HEK293 (cell line): Measurements from ENCODE around the gene HINT2.

Source experiments
- CTCF ChIA-PET: fragments of 350-600 bp; formaldehyde crosslinking; extraction: SDS; loops from one replicate; lab custom pipeline; 2021; ENCODE audit warnings: antibody characterized with exemption; lab: Yijun Ruan, JAX
- POLR2A ChIA-PET: fragments of 300-600 bp; formaldehyde crosslinking; extraction: SDS; loops from one replicate; lab custom pipeline; 2020; ENCODE audit warnings: antibody characterized with exemption, inconsistent platforms; lab: Yijun Ruan, JAX
- H3K27ac ChIP-seq: fragments of 200-500 bp; sonication (Bioruptor generic); 2 replicates; pipeline ENCODE4 v1.5.1; 2014; ENCODE audit warnings: low read depth, low read length, control low read depth, inconsistent platforms; ENCODE audit errors: extremely low read depth
- H3K36me3 ChIP-seq, 2 experiments: fragments of 200-500 bp in 1 of 2; sonication (Bioruptor generic) in 1 of 2; 1 replicate in 1 of 2; 2 replicates in 1 of 2; pipeline ENCODE4 v1.5.1; 2014 to 2017; ENCODE audit warnings: inconsistent platforms in 2 of 2, low read length in 2 of 2; ENCODE audit not compliant: control insufficient read depth in 2 of 2, insufficient read depth in 1 of 2
- H3K4me1 ChIP-seq: fragments of 200-500 bp; sonication (Bioruptor generic); 2 replicates; pipeline ENCODE4 v1.5.1; 2014; ENCODE audit warnings: mild to moderate bottlenecking, low read length, inconsistent platforms; ENCODE audit not compliant: control insufficient read depth, insufficient read depth
- H3K4me3 ChIP-seq: 2 replicates; pipeline ENCODE4 v1.5.1; 2011; ENCODE audit warnings: low read depth, mild to moderate bottlenecking, control low read depth, low read length, moderate library complexity
- H3K9me3 ChIP-seq: fragments of 200-500 bp; sonication (Bioruptor generic); 2 replicates; pipeline ENCODE4 v1.5.1; 2014; ENCODE audit warnings: low read depth, low read length, inconsistent platforms; ENCODE audit not compliant: control insufficient read depth, insufficient read depth
- GLI4 ChIP-seq: fragments of 450-650 bp; formaldehyde crosslinking; IDR thresholded peaks from 2 replicates; pipeline ENCODE4 v1.5.1; 2016; ENCODE audit warnings: missing biosample characterization, missing genetic modification characterization
- KLF10 ChIP-seq: fragments of 450-650 bp; IDR thresholded peaks from 2 replicates; pipeline ENCODE4 v1.5.1; 2018; ENCODE audit warnings: missing biosample characterization, mild to moderate bottlenecking, missing genetic modification characterization
- MZF1 ChIP-seq: fragments of 450-650 bp; formaldehyde crosslinking; IDR thresholded peaks from 2 replicates; pipeline ENCODE4 v1.5.1; 2017; ENCODE audit warnings: missing biosample characterization, missing genetic modification characterization, borderline replicate concordance
- OVOL3 ChIP-seq: fragments of 450-650 bp; formaldehyde crosslinking; IDR thresholded peaks from 2 replicates; pipeline ENCODE4 v1.5.1; 2016; ENCODE audit warnings: missing biosample characterization, missing genetic modification characterization
- PATZ1 ChIP-seq: fragments of 450-650 bp; formaldehyde crosslinking; IDR thresholded peaks from 2 replicates; pipeline ENCODE4 v1.5.1; 2016; ENCODE audit warnings: missing biosample characterization, missing genetic modification characterization
- REST ChIP-seq: fragments of 450-650 bp; formaldehyde crosslinking; IDR thresholded peaks from 2 replicates; pipeline ENCODE4 v1.5.1; 2016; ENCODE audit warnings: missing biosample characterization, missing genetic modification characterization
- SP2 ChIP-seq: fragments of 450-650 bp; formaldehyde crosslinking; IDR thresholded peaks from 2 replicates; pipeline ENCODE4 v1.5.1; 2016; ENCODE audit warnings: missing biosample characterization, missing genetic modification characterization
- SP3 ChIP-seq: fragments of 450-650 bp; formaldehyde crosslinking; IDR thresholded peaks from 2 replicates; pipeline ENCODE4 v1.5.1; 2016; ENCODE audit warnings: missing biosample characterization, missing genetic modification characterization
- ZBTB20 ChIP-seq: fragments of 450-650 bp; formaldehyde crosslinking; IDR thresholded peaks from 2 replicates; pipeline ENCODE4 v1.5.1; 2016; ENCODE audit warnings: missing biosample characterization, missing genetic modification characterization
- ZBTB48 ChIP-seq: fragments of 450-650 bp; formaldehyde crosslinking; IDR thresholded peaks from 2 replicates; pipeline ENCODE4 v1.5.1; 2016; ENCODE audit warnings: missing biosample characterization, missing genetic modification characterization
- ZBTB6 ChIP-seq: fragments of 450-650 bp; formaldehyde crosslinking; IDR thresholded peaks from 2 replicates; pipeline ENCODE4 v1.5.1; 2017; ENCODE audit warnings: missing biosample characterization, missing genetic modification characterization
- ZNF175 ChIP-seq: fragments of 450-650 bp; formaldehyde crosslinking; IDR thresholded peaks from 2 replicates; pipeline ENCODE4 v1.5.1; 2016; ENCODE audit warnings: missing biosample characterization, missing genetic modification characterization
- ZNF18 ChIP-seq: fragments of 450-650 bp; formaldehyde crosslinking; IDR thresholded peaks from 2 replicates; pipeline ENCODE4 v1.5.1; 2016; ENCODE audit warnings: missing biosample characterization, missing genetic modification characterization
- ZNF223 ChIP-seq: fragments of 450-650 bp; formaldehyde crosslinking; IDR thresholded peaks from 2 replicates; pipeline ENCODE4 v1.5.1; 2016; ENCODE audit warnings: missing biosample characterization, missing genetic modification characterization
- ZNF335 ChIP-seq: fragments of 450-650 bp; formaldehyde crosslinking; conservative IDR thresholded peaks from 2 replicates; pipeline ENCODE4 v1.5.1; 2016; ENCODE audit warnings: missing biosample characterization, missing genetic modification characterization
- ZNF341 ChIP-seq: fragments of 450-650 bp; formaldehyde crosslinking; IDR thresholded peaks from 2 replicates; pipeline ENCODE4; 2016; ENCODE audit warnings: low read depth, missing biosample characterization, missing genetic modification characterization
- ZNF362 ChIP-seq: fragments of 450-650 bp; formaldehyde crosslinking; IDR thresholded peaks from 2 replicates; pipeline ENCODE4 v1.5.1; 2016; ENCODE audit warnings: missing biosample characterization, missing genetic modification characterization
- ZNF394 ChIP-seq: fragments of 450-650 bp; formaldehyde crosslinking; IDR thresholded peaks from 2 replicates; pipeline ENCODE4 v1.5.1; 2016; ENCODE audit warnings: missing biosample characterization, missing genetic modification characterization, mild to moderate bottlenecking, moderate library complexity, borderline replicate concordance
- ZNF600 ChIP-seq: fragments of 450-650 bp; formaldehyde crosslinking; IDR thresholded peaks from 2 replicates; pipeline ENCODE4 v1.5.1; 2016; ENCODE audit warnings: missing biosample characterization, missing genetic modification characterization
- ZNF645 ChIP-seq: fragments of 450-650 bp; formaldehyde crosslinking; IDR thresholded peaks from 2 replicates; pipeline ENCODE4; 2016; ENCODE audit warnings: missing biosample characterization, missing genetic modification characterization
- ZNF660 ChIP-seq: fragments of 450-650 bp; IDR thresholded peaks from 2 replicates; pipeline ENCODE4 v1.5.1; 2018; ENCODE audit warnings: missing biosample characterization, mild to moderate bottlenecking, missing genetic modification characterization
- ZNF677 ChIP-seq: fragments of 450-650 bp; IDR thresholded peaks from 2 replicates; pipeline ENCODE4 v1.5.0; 2018; ENCODE audit warnings: missing biosample characterization, mild to moderate bottlenecking, missing genetic modification characterization, moderate library complexity

The HINT2 gene

GRCh38 chr9:35829764-35830096 lies 14.9 kb upstream of the HINT2 start (continued):
- TF ChIP-seq ZNF645 (tag by site-specific recombination) = no peak
- no peak for TF ChIP-seq OVOL3 (tag by site-specific recombination)
- 0 out of 2 replicates have a peak, but pooled peaks have one; percentile 0 for TF ChIP-seq SP2 (tag by site-specific recombination)

GRCh38 chr9:35829084-35829763 lies 14.4 kb upstream of the HINT2 start, which contains the start of gene TMEM8B:
Gene TMEM8B (plus strand): TSS chr9:35829228. CDS start chr9:35829448, 220 bp downstream.
- CTCF ChIA-PET = interaction anchor here (0.6 to 1.0 kb wide), 4 partner anchors 16 to 752 kb away, joined by 3 to 5 read pairs (median 3); no protein-coding TSS in a partner anchor
- POLR2A ChIA-PET = interaction anchor here (1.0 kb wide), 3 partner anchors 15 to 97 kb away, joined by 5 to 6 read pairs (median 5); partner anchors contain the start of genes CREB3, HINT2, SPAG8 and TLN1
- H3K4me1 ChIP-seq = peaks cover 4% of the 10 kb centered on the region; the same call in 1 of the 2 replicates

More at GRCh38 chr9:35829084-35829763, 14.4 kb upstream of the HINT2 start, which contains the start of gene TMEM8B:
- H3K36me3 ChIP-seq = no peaks in the 10 kb centered on the region
- H3K27ac ChIP-seq = peak within 1 kb of the TSS; percentile 34; the same call in 1 of the 2 replicates
- H3K4me3 ChIP-seq = peak within 1 kb of the TSS; percentile 59
- TF ChIP-seq ZBTB48 (tag by site-specific recombination) (peak; percentile 83), MZF1 (no peak), OVOL3 (tag by site-specific recombination) (no peak), SP3 (tag by site-specific recombination) (0 out of 2 replicates have a peak, but pooled peaks have one; percentile 3), ZNF175 (tag by site-specific recombination) (no peak), GLI4 (tag by site-specific recombination) (no peak), PATZ1 (peak; percentile 45; the same call in 1 of the 2 replicates), ZNF18 (tag by site-specific recombination) (no peak), ZNF600 (tag by site-specific recombination) (0 out of 2 replicates have a peak, but pooled peaks have one; percentile 60), ZNF394 (tag by site-specific recombination) (no peak), ZNF362 (tag by site-specific recombination) (no peak), ZNF677 (tag by site-specific recombination) (no peak), ZNF341 (tag by site-specific recombination) (peak; percentile 34; the same call in 1 of the 2 replicates), REST (no peak), ZNF335 (tag by site-specific recombination) (peak; percentile 55), KLF10 (tag by site-specific recombination) (peak; percentile 35; the same call in 1 of the 2 replicates), ZBTB20 (peak; percentile 76), SP2 (tag by site-specific recombination) (peak; percentile 62), ZBTB6 (tag by site-specific recombination) (no peak), ZNF223 (peak; percentile 89), ZNF660 (no peak)
- no peaks in the 10 kb centered on the region for H3K9me3 ChIP-seq
